PC-3 (cell line): Measurements from ENCODE around the gene PARP6. TPM values are rescaled to one million over a fixed set of nuclear protein-coding genes. Genes with fewer than 3 reads are reported as not detected.

Experiments used
- ATAC-seq: fragments of 200-7000 bp; cut with Tn5 transposase; 2 replicates; pipeline ENCODE4 v1.9.1; 2020; ENCODE audit warnings: mild to moderate bottlenecking, moderate library complexity
- BruUV-seq: library from RNA; stranded (reverse); fragments of 400-500 nt; replicated peaks from 2 replicates; lab custom pipeline; 2021; lab: Mats Ljungman, UMichigan
- CTCF ChIA-PET: fragments of 300-600 bp; sonication (Branson Sonifier 250); formaldehyde crosslinking; loops from one replicate; lab custom pipeline; 2022; ENCODE audit warnings: antibody characterized with exemption; lab: Charles Lee
- POLR2A ChIA-PET: fragments of 300-600 bp; sonication (Branson Sonifier 250); formaldehyde crosslinking; loops from one replicate; lab custom pipeline; 2022; ENCODE audit warnings: antibody characterized with exemption; ENCODE audit not compliant: unreplicated experiment; lab: Charles Lee
- DNase-seq: peaks from one replicate; pipeline ENCODE4 v3.0.0-alpha.2; 2015
- H2AFZ ChIP-seq: fragments of 300-600 bp; sonication (generic); 2 replicates; pipeline ENCODE4 v1.6.0; 2016; ENCODE audit warnings: antibody characterized with exemption, low read length
- H3F3A ChIP-seq: fragments of 300-600 bp; sonication (generic); one replicate; pipeline ENCODE4 v1.6.0; 2017; ENCODE audit warnings: antibody characterized with exemption, low read length, control low read depth, mild to moderate bottlenecking; ENCODE audit not compliant: unreplicated experiment
- H3K27ac ChIP-seq: fragments of 300-600 bp; sonication (generic); 2 replicates; pipeline ENCODE4 v1.5.1; 2016; ENCODE audit warnings: mild to moderate bottlenecking, low read length
- H3K27me3 ChIP-seq: fragments of 300-600 bp; sonication (generic); 2 replicates; pipeline ENCODE4 v1.6.1; 2016; ENCODE audit warnings: low read length, mixed read lengths
- H3K36me3 ChIP-seq: fragments of 300-600 bp; sonication (generic); 2 replicates; pipeline ENCODE4 v1.6.1; 2016; ENCODE audit warnings: low read depth, mixed run types, low read length, mixed read lengths
- H3K4me1 ChIP-seq: fragments of 300-600 bp; sonication (generic); 2 replicates; pipeline ENCODE4 v1.5.1; 2016; ENCODE audit warnings: low read length; ENCODE audit not compliant: insufficient read depth
- H3K4me2 ChIP-seq: fragments of 300-600 bp; sonication (generic); 2 replicates; pipeline ENCODE4 v1.6.0; 2016; ENCODE audit warnings: low read length
- H3K4me3 ChIP-seq: fragments of 300-600 bp; sonication (generic); 2 replicates; pipeline ENCODE4 v1.5.1; 2016; ENCODE audit warnings: mild to moderate bottlenecking, low read length, mixed read lengths
- H3K79me2 ChIP-seq: fragments of 300-600 bp; sonication (generic); 2 replicates; pipeline ENCODE4 v1.6.1; 2017; ENCODE audit warnings: low read length, mixed read lengths
- H3K9ac ChIP-seq: fragments of 300-600 bp; sonication (generic); 2 replicates; pipeline ENCODE4 v1.6.0; 2016; ENCODE audit warnings: mild to moderate bottlenecking, low read length
- H3K9me2 ChIP-seq: fragments of 300-600 bp; sonication (generic); replicated peaks from 2 replicates; pipeline ENCODE4 v1.6.1; 2016; ENCODE audit warnings: mixed run types, low read length, mixed read lengths
- H3K9me3 ChIP-seq: fragments of 300-600 bp; sonication (generic); 2 replicates; pipeline ENCODE4 v1.6.1; 2016; ENCODE audit warnings: low read length, mixed read lengths
- H4K20me1 ChIP-seq: fragments of 300-600 bp; sonication (generic); 2 replicates; pipeline ENCODE4 v1.6.1; 2016; ENCODE audit warnings: low read length, mixed read lengths
- CTCF ChIP-seq: fragments of 300-600 bp; sonication (generic); conservative IDR thresholded peaks from 2 replicates; pipeline ENCODE4 v1.5.1; 2017; ENCODE audit warnings: antibody characterized with exemption, low read depth, mild to moderate bottlenecking, low read length
- EZH2 ChIP-seq: fragments of 300-600 bp; sonication (generic); IDR thresholded peaks from one replicate; pipeline ENCODE4 v1.6.1; 2017; ENCODE audit warnings: antibody characterized with exemption, mild to moderate bottlenecking, low read length; ENCODE audit not compliant: unreplicated experiment
- EZH2phosphoT487 ChIP-seq: fragments of 300-600 bp; sonication (generic); IDR thresholded peaks from 2 replicates; pipeline ENCODE4 v1.6.1; 2018; ENCODE audit warnings: mild to moderate bottlenecking, antibody characterized with exemption, low read length, borderline replicate concordance
- intact Hi-C: fragments of 100-400 bp; cut with micrococcal nuclease; formaldehyde crosslinking; loops from 2 replicates; pipeline ENCODE4 v1.9.0; 2023
- total RNA-seq: library from RNA; depleted of rRNA; stranded (reverse); fragments of >200 nt; gene quantifications from 2 replicates; pipeline ENCODE4 v1.2.3, GENCODE V29; 2014

PARP6 gene
- total RNA-seq, 1 experiment from 2014 or later, result not detected

DNA sequence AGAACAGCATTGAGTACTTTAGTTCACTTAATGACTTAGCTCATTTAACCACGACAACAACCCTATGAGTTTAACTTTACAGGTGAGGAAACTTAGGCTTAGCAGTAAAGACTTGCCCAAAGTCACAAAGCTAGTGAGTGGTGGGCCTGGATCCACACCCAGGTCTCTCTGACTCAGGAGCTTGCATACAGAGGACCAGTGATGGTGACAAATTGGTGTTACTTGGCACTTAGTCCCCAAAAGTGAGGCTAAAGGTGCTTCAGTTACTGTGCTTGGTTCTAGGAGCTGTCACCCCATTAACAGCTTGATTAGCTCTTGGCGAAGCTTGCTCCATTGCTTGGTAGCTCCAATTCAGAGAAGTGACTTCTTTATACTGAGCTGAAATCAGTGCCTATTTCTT is 41.5 kb upstream of the PARP6 start:
- ATAC-seq (no peak), DNase-seq (no peak)
- no peaks in the 10 kb centered on the region for H4K20me1 ChIP-seq
- no peaks in the 10 kb centered on the region; the same call in 1 of the 2 replicates for H3K36me3 ChIP-seq
- H3K4me1 ChIP-seq, result no peaks in the 10 kb centered on the region
- no peak overlapping the region for H3K27ac ChIP-seq
- CTCF ChIA-PET, result no interaction called here
- no peaks in the 10 kb centered on the region for H3F3A ChIP-seq
- intact Hi-C loops, result no loop called here
- peaks cover under 1% of the 10 kb centered on the region; the same call in 1 of the 2 replicates for H3K27me3 ChIP-seq
- H3K79me2 ChIP-seq, result no peaks in the 10 kb centered on the region
- no peak overlapping the region for H3K9ac ChIP-seq
- POLR2A ChIA-PET, result no interaction called here
- no TSS peak for BruUV-seq
- H3K4me3 ChIP-seq, result no peak overlapping the region
- no peaks in the 10 kb centered on the region for H3K9me3 ChIP-seq
- no peak overlapping the region for H3K4me2 ChIP-seq
- TF ChIP-seq EZH2 (no peak), EZH2phosphoT487 (no peak), CTCF (no peak)
- no peaks in the 10 kb centered on the region for H3K9me2 ChIP-seq
- H2AFZ ChIP-seq, result no peak overlapping the region

GRCh38 chr15:72313448-72313840 is 41.1 kb upstream of the PARP6 start:
- Histone ChIP-seq H3K4me3 (no peak overlapping the region), H3K4me1 (no peaks in the 10 kb centered on the region), H3K9me2 (no peaks in the 10 kb centered on the region), H3K9ac (no peak overlapping the region), H3K27me3 (no peaks in the 10 kb centered on the region), H2AFZ (no peak overlapping the region), H3K27ac (no peak overlapping the region), H3K9me3 (no peaks in the 10 kb centered on the region), H4K20me1 (no peaks in the 10 kb centered on the region), H3K36me3 (no peaks in the 10 kb centered on the region; the same call in 1 of the 2 replicates), H3F3A (no peaks in the 10 kb centered on the region), H3K79me2 (no peaks in the 10 kb centered on the region), H3K4me2 (no peak overlapping the region)
- intact Hi-C loops, result no loop called here
- no TSS peak for BruUV-seq
- TF ChIP-seq EZH2phosphoT487, result no peak
- no peak for TF ChIP-seq EZH2
- TF ChIP-seq CTCF, result no peak
- DNase-seq (no peak), ATAC-seq (no peak)
- POLR2A ChIA-PET, result no interaction called here
- CTCF ChIA-PET, result interaction anchor here (0.7 kb wide), 1 partner anchor 14 kb away, joined by 3 read pairs; no protein-coding TSS in a partner anchor

DNA sequence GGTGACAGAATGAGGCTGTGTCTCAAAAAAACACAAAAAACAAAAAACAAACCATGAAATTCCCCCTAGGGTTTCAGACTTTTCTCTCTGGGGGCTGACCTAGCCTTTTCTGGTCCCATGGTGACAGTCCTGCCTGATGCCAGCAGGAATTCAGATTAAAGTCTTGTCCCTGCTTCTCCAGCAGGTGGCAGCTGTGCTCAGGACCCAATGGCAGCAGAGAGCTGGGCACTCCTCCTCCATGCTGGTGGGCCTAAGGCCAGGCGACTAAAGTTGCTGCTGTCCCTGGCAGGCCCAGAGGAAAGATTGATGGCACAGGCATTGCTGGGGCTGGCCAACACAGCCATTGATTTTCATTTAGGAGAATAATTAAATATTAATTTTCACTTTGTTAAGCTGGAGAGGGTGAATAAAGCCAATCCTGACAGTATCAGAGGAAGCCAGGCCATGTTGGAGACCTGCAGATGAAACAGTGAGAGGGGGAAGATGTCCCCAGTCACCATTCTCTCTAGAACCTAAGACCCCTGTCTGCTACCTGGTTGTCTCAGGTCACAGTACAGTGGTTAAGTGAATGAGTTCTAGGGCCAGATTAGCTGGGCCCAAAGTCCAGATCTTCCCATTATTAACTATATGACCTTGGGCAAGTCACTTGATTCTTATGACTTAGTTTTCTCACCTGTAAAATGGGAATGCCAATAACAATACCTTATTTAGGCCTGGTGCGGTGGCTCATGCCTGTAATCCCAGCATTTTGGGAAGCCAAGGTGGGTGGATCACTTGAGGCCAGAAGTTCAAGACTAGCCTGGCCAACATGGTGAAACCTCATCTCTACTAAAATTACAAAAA is 40.5 kb upstream of the PARP6 start:
- ATAC-seq, result peak; percentile 92
- H3K27ac ChIP-seq, result no peak overlapping the region
- DNase-seq, result peak; percentile 72
- no peaks in the 10 kb centered on the region for H3K9me3 ChIP-seq
- no peaks in the 10 kb centered on the region; the same call in 1 of the 2 replicates for H3K36me3 ChIP-seq
- no TSS peak for BruUV-seq
- no peaks in the 10 kb centered on the region for H3F3A ChIP-seq
- no peaks in the 10 kb centered on the region for H3K4me1 ChIP-seq
- no peaks in the 10 kb centered on the region for H4K20me1 ChIP-seq
- H2AFZ ChIP-seq, result no peak overlapping the region
- intact Hi-C loops, result no loop called here
- POLR2A ChIA-PET, result interaction anchor here (0.6 kb wide), 1 partner anchor 358 kb away, joined by 3 read pairs; no protein-coding TSS in a partner anchor
- no peaks in the 10 kb centered on the region for H3K27me3 ChIP-seq
- no peaks in the 10 kb centered on the region for H3K79me2 ChIP-seq
- CTCF ChIA-PET, result interaction anchor here (0.5 to 0.7 kb wide), 2 partner anchors 13 to 27 kb away, joined by 3 to 4 read pairs; no protein-coding TSS in a partner anchor
- no peak for TF ChIP-seq EZH2phosphoT487
- TF ChIP-seq CTCF, result peak; percentile 77
- TF ChIP-seq EZH2, result no peak
- no peak overlapping the region for H3K4me2 ChIP-seq
- H3K4me3 ChIP-seq, result no peak overlapping the region
- H3K9me2 ChIP-seq, result no peaks in the 10 kb centered on the region
- no peak overlapping the region for H3K9ac ChIP-seq
